ENCODE measurements around the gene REEP3. TPM values are rescaled to one million over a fixed set of nuclear protein-coding genes. Genes with fewer than 3 reads are reported as not detected.

The REEP3 gene
- total and polyA plus RNA-seq, 2 donors (not counting 1 experiment from before 2014, with no cell fraction given) = 2.2 to 8.8 TPM

- Histone ChIP-seq H4K20me1 (ENCODE audit: control insufficient read depth, insufficient read depth, low read length, poor library complexity, severe bottlenecking) (no peaks in the 10 kb centered on the region), H3K4me1 (ENCODE audit: control insufficient read depth in 2 of 2, insufficient read depth in 2 of 2, low read length in 2 of 2) (no peaks in the 10 kb centered on the region), H3K9me3 (ENCODE audit: control extremely low read depth in 1 of 3, control insufficient read depth in 2 of 3, insufficient read depth in 1 of 3, low read length in 2 of 3) (no peaks in the 10 kb centered on the region), H3K79me2 (ENCODE audit: control insufficient read depth, insufficient read depth, low read length) (no peaks in the 10 kb centered on the region), H3K36me3 (replicated peaks in 1 of 2; ENCODE audit: control extremely low read depth in 1 of 2, control insufficient read depth in 1 of 2, extremely low read depth in 1 of 2, insufficient read depth in 2 of 2, low read length in 1 of 2) (no peaks in the 10 kb centered on the region), H2AFZ (ENCODE audit: insufficient read depth, low read depth, low read length, poor library complexity, severe bottlenecking) (no peak overlapping the region), H3K27ac (ENCODE audit: low read length in 2 of 2) (no peak overlapping the region), H3K4me2 (replicated peaks; ENCODE audit: low read depth, low read length, poor library complexity, severe bottlenecking) (no peak overlapping the region), H3K27me3 (replicated peaks in 1 of 4; ENCODE audit: control extremely low read depth in 1 of 4, control insufficient read depth in 3 of 4, insufficient read depth in 4 of 4, low read length in 3 of 4) (no peaks in the 10 kb centered on the region), H3K9ac (ENCODE audit: low read length) (no peak overlapping the region), H3K4me3 (ENCODE audit: control extremely low read depth in 1 of 5, extremely low read depth in 1 of 5, insufficient read depth in 1 of 5, low read depth in 2 of 5, low read length in 4 of 5) (no peak overlapping the region)
- ChIA-PET CTCF (interaction anchor here (1.0 to 1.4 kb wide), 3 partner anchors 9 to 75 kb away, joined by 3 read pairs; no protein-coding TSS in a partner anchor), POLR2A (no interaction called here)
- no peak for TF ChIP-seq CTCF (IDR thresholded peaks at IDR 0.05)
- TF ChIP-seq EZH2 (IDR thresholded peaks at IDR 0.05; ENCODE audit: borderline replicate concordance, insufficient read depth, low read depth, low read length, poor library complexity, severe bottlenecking) = no peak
- Mint-ChIP-seq H3K27ac (no peak overlapping the region), H3K4me1 (peaks cover 14% of the 10 kb centered on the region), H3K27me3 (no peaks in the 10 kb centered on the region), H3K9me3 (ENCODE audit: insufficient read depth) (no peaks in the 10 kb centered on the region), H3K4me3 (no peak overlapping the region)
- 71% methylated on average over 1 of the region's 2 CpGs for WGBS (ENCODE audit: insufficient coverage)
- DNase-seq (no peak), ATAC-seq (ENCODE audit: low read depth) (no peak)
- intact Hi-C loops (cut with micrococcal nuclease) = no loop called here
Observed at GRCh38 chr10:63645195-63645594, 124.0 kb downstream of the REEP3 start.

- TF ChIP-seq EZH2 (IDR thresholded peaks at IDR 0.05; ENCODE audit: borderline replicate concordance, insufficient read depth, low read depth, low read length, poor library complexity, severe bottlenecking) = no peak
- TF ChIP-seq CTCF (IDR thresholded peaks at IDR 0.05) = no peak
- Histone ChIP-seq H3K9ac (ENCODE audit: low read length) (no peak overlapping the region), H3K27me3 (replicated peaks in 1 of 4; ENCODE audit: control extremely low read depth in 1 of 4, control insufficient read depth in 3 of 4, insufficient read depth in 4 of 4, low read length in 3 of 4) (no peaks in the 10 kb centered on the region), H3K4me1 (ENCODE audit: control insufficient read depth in 2 of 2, insufficient read depth in 2 of 2, low read length in 2 of 2) (no peaks in the 10 kb centered on the region), H2AFZ (ENCODE audit: insufficient read depth, low read depth, low read length, poor library complexity, severe bottlenecking) (no peak overlapping the region), H4K20me1 (ENCODE audit: control insufficient read depth, insufficient read depth, low read length, poor library complexity, severe bottlenecking) (no peaks in the 10 kb centered on the region), H3K27ac (ENCODE audit: low read length in 2 of 2) (no peak overlapping the region), H3K9me3 (ENCODE audit: control extremely low read depth in 1 of 3, control insufficient read depth in 2 of 3, insufficient read depth in 1 of 3, low read length in 2 of 3) (no peaks in the 10 kb centered on the region), H3K79me2 (ENCODE audit: control insufficient read depth, insufficient read depth, low read length) (no peaks in the 10 kb centered on the region), H3K36me3 (replicated peaks in 1 of 2; ENCODE audit: control extremely low read depth in 1 of 2, control insufficient read depth in 1 of 2, extremely low read depth in 1 of 2, insufficient read depth in 2 of 2, low read length in 1 of 2) (no peaks in the 10 kb centered on the region), H3K4me3 (ENCODE audit: control extremely low read depth in 1 of 5, extremely low read depth in 1 of 5, insufficient read depth in 1 of 5, low read depth in 2 of 5, low read length in 4 of 5) (no peak overlapping the region), H3K4me2 (replicated peaks; ENCODE audit: low read depth, low read length, poor library complexity, severe bottlenecking) (no peak overlapping the region)
- no peak for ATAC-seq (ENCODE audit: low read depth)
- no peak for DNase-seq
- Mint-ChIP-seq H3K4me3 (no peak overlapping the region), H3K9me3 (ENCODE audit: insufficient read depth) (no peaks in the 10 kb centered on the region), H3K4me1 (peaks cover 14% of the 10 kb centered on the region), H3K27ac (no peak overlapping the region), H3K27me3 (no peaks in the 10 kb centered on the region)
- CTCF ChIA-PET = no interaction called here
- intact Hi-C loops (cut with micrococcal nuclease) = no loop called here
- POLR2A ChIA-PET = no interaction called here
- WGBS (ENCODE audit: insufficient coverage) = 80% methylated on average over 1 of the region's 2 CpGs
Observed at GRCh38 chr10:63646491-63646890, 125.3 kb downstream of the REEP3 start.

Measured in B cell (primary cell).